HTERT RPE-1 (cell line): ENCODE results near the gene HBG1.

Experiments
- in situ Hi-C: fragments of 300-500 bp; cut with MboI; formaldehyde crosslinking; loops from 4 replicates; pipeline ENCODE4 v1.14.3; 2020; ENCODE audit warnings: low sequenced_read_pairs

The HBG1 gene

DNA sequence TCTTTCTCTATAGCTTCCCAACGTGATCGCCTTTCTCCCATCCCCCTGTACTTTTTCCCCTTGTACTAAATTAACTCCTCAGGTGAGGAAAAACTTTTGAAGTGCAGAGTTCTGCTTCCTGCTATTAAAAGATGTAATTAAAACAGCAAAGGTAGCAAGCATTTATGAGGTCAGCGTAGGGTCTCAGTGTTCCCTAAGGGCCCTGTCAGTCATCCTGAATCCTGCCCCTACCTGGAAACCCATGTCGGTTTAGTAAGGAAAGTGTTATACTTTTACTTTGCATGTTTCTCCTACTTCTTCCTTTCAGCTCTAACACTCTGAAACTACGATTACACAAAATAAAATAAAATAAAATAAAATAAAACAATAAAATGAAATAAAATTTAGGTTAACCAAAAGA lies 21.5 kb downstream of the HBG1 start:
- in situ Hi-C loops = no loop called here

DNA sequence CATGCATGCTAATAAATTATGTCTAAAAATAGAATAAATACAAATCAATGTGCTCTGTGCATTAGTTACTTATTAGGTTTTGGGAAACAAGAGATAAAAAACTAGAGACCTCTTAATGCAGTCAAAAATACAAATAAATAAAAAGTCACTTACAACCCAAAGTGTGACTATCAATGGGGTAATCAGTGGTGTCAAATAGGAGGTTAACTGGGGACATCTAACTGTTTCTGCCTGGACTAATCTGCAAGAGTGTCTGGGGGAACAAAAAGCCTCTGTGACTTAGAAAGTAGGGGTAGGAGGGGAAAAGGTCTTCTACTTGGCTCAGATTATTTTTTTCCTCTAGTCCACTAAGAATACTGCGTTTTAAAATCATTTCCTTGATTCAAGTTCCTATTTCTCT lies 22.0 kb downstream of the HBG1 start:
- in situ Hi-C loops = no loop called here

DNA sequence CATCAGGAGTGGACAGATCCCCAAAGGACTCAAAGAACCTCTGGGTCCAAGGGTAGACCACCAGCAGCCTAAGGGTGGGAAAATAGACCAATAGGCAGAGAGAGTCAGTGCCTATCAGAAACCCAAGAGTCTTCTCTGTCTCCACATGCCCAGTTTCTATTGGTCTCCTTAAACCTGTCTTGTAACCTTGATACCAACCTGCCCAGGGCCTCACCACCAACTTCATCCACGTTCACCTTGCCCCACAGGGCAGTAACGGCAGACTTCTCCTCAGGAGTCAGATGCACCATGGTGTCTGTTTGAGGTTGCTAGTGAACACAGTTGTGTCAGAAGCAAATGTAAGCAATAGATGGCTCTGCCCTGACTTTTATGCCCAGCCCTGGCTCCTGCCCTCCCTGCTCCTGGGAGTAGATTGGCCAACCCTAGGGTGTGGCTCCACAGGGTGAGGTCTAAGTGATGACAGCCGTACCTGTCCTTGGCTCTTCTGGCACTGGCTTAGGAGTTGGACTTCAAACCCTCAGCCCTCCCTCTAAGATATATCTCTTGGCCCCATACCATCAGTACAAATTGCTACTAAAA lies 22.8 kb downstream of the HBG1 start, which contains the start of gene HBB:
TSS of gene HBB (minus strand) at position 340 of the 579 bp plus-strand sequence. CDS start at position 290, 50 bp downstream.
- in situ Hi-C loops = no loop called here

DNA sequence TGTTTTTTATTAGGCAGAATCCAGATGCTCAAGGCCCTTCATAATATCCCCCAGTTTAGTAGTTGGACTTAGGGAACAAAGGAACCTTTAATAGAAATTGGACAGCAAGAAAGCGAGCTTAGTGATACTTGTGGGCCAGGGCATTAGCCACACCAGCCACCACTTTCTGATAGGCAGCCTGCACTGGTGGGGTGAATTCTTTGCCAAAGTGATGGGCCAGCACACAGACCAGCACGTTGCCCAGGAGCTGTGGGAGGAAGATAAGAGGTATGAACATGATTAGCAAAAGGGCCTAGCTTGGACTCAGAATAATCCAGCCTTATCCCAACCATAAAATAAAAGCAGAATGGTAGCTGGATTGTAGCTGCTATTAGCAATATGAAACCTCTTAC lies 24.2 kb downstream of the HBG1 start:
- in situ Hi-C loops = no loop called here

DNA sequence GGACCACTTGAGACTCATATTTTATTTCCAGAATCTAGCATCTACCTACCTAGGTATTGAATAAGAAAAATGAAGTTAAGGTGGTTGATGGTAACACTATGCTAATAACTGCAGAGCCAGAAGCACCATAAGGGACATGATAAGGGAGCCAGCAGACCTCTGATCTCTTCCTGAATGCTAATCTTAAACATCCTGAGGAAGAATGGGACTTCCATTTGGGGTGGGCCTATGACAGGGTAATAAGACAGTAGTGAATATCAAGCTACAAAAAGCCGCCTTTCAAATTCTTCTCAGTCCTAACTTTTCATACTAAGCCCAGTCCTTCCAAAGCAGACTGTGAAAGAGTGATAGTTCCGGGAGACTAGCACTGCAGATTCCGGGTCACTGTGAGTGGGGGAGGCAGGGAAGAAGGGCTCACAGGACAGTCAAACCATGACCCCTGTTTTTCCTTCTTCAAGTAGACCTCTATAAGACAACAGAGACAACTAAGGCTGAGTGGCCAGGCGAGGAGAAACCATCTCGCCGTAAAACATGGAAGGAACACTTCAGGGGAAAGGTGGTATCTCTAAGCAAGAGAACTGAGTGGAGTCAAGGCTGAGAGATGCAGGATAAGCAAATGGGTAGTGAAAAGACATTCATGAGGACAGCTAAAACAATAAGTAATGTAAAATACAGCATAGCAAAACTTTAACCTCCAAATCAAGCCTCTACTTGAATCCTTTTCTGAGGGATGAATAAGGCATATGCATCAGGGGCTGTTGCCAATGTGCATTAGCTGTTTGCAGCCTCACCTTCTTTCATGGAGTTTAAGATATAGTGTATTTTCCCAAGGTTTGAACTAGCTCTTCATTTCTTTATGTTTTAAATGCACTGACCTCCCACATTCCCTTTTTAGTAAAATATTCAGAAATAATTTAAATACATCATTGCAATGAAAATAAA lies 24.8 kb downstream of the HBG1 start:
- in situ Hi-C loops = no loop called here

DNA sequence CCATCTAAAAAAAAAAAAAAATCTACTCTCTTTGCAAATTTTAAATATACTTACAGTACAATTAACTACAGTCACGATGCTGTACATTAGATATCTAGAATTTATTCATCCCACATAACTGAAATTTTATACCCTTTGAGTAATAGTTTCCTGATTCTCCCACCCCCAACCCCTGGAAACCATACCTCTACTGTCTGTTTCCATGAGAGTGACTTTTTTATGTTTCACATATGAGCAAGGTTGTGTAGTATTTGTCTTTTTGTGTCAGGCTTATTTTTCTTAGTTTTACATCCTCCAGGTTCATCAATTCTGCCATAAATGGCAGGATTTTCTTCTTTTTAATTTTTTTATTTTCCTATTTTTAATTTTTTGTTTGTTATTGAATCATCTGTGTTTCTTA lies 26.0 kb downstream of the HBG1 start:
- in situ Hi-C loops = no loop called here

DNA sequence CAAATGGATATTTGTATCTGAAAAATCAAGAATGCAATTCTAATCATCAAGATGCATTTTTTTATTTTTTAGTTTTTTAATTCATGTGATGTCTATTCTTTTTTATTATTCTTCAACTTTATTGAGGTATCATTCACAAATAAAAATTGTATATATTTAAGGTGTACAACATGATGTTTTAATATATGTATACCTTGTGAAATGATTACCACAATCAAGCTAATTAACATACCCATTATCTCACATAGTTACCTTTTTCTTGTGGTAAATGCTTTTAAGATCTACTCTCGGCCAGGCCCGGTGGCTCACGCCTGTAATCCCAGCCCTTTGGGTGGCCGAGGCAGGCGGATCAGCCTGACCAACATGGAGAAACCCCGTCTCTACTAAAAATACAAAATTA lies 26.5 kb downstream of the HBG1 start:
- in situ Hi-C loops = no loop called here

DNA sequence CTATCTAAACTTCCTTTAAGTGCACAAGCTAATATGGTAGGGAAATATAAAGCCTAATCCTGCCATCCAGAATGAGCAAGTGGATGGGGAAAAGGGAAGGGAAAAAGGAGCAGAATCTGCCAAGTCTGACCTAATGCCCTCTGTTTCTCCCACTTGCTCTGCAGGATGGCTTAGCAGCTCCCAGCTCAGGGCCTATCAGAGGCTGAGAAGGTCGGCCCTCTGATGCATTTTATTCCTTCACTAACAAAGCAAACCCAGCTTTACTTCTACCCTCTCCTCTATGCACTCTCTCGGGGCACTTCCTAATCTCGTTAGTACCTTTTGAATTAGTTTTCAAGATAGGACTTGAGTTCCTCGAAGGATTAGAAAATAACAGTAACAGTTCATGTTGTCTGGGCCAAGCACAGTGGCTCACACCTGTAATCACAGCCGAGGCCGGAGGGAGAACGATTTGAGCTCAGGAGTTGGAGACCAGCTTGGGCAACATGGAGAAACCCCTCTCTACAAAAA lies 39.2 kb downstream of the HBG1 start:
- in situ Hi-C loops = no loop called here

DNA sequence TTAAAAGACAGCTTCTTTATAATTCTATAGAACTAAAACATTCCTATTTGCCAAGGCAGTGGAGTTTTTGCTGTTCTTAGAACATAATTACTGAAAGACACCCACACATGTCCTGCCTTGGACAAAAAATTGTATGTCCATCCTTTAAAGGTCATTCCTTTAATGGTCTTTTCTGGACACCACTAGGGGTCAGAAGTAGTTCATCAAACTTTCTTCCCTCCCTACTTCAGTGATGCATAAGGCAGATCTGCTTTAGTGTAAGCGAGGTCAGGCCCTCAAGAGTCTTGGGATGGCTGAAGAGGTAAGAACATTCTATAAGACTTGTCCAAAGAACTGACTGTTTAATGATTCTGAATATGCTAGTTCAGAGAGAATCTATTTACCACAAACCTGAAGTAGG lies 44.9 kb downstream of the HBG1 start:
- in situ Hi-C loops = no loop called here

DNA sequence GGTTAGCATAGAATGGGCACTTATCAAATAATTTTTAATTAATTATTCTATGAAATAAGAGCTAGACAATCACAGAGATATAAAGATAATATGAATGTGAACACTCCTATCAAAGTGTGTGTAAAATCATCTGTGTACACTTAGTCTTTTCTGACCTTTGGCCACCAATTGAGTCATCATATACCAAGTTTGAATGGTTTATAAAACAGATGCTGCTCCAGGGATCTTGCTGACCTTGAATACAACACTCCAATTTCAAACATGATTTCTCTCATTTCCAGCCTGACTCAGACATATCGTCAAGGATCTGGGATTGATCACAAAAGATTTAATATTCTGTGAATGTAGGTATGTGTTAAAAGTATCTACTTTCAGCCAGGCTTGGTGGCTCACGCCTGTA lies 46.3 kb downstream of the HBG1 start:
- in situ Hi-C loops = no loop called here

DNA sequence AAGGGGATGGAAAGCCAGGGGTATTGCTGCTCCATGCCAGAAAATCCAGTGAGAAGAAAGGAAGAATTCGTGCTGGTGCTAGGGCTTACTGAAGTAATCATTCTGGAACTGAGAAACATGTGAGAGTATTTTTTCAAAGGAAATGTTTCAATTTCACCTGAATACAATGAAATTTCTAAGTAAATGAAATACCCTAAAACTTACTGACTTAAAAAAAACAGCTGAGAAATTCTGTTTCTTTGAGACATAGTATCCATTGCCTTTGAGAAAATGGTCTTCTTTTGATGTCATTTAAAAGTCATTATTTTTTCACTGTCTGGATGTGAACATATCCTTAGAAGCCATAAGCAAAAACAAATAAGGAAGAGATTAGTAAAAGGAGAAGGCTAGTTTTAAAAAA lies 49.1 kb downstream of the HBG1 start, which contains the start of gene OR51V1:
TSS of gene OR51V1 (minus strand) at position 101 of the 400 bp plus-strand sequence. CDS start at position 101, 0 bp downstream.
- in situ Hi-C loops = no loop called here

DNA sequence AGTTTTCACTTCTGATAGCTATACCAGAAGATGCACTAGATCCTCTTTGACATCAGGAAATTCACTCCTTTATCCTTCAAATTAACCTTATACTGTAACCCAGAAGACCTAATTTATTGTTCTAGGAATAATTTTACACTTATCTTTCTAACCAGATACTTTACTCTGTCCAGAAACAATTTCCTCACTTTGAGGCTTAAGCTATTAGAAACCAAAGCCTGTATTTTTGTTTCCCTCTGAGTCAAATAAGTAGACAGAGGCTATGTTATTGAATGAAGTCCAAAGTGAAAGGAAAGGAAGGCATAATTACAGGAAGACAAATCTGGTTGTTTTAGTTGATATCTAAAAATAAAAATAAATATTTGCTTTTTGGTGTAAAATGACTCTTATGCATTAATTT lies 51.4 kb downstream of the HBG1 start:
- in situ Hi-C loops = no loop called here
